ENCODE measurements around the gene AHI1. TPM values are rescaled to one million over a fixed set of nuclear protein-coding genes. Genes with fewer than 3 reads are reported as not detected.
"Not testable (repeated sequence)": the region's sequence is repeated elsewhere in the genome, so short reads cannot be mapped to it uniquely, and the experiment has no call there.

Gene AHI1
- total RNA-seq, 1 donor from 2014 or later: 9.3 TPM

- no peaks in the 10 kb centered on the region for H3K9me3 ChIP-seq (replicated peaks)
- peaks cover 5% of the 10 kb centered on the region for H3K36me3 ChIP-seq
- no peak for DNase-seq
- H3K27ac ChIP-seq (replicated peaks): no peak overlapping the region
- TF ChIP-seq, protein P1, sequence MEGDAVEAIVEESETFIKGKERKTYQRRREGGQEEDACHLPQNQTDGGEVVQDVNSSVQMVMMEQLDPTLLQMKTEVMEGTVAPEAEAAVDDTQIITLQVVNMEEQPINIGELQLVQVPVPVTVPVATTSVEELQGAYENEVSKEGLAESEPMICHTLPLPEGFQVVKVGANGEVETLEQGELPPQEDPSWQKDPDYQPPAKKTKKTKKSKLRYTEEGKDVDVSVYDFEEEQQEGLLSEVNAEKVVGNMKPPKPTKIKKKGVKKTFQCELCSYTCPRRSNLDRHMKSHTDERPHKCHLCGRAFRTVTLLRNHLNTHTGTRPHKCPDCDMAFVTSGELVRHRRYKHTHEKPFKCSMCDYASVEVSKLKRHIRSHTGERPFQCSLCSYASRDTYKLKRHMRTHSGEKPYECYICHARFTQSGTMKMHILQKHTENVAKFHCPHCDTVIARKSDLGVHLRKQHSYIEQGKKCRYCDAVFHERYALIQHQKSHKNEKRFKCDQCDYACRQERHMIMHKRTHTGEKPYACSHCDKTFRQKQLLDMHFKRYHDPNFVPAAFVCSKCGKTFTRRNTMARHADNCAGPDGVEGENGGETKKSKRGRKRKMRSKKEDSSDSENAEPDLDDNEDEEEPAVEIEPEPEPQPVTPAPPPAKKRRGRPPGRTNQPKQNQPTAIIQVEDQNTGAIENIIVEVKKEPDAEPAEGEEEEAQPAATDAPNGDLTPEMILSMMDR (IDR thresholded peaks at IDR 0.05; ENCODE audit: borderline replicate concordance): no peak
- H3K4me1 ChIP-seq: no peaks in the 10 kb centered on the region
- intact Hi-C loops (cut with micrococcal nuclease): no loop called here
- no peak overlapping the region for H3K4me3 ChIP-seq
- H3K27me3 ChIP-seq (ENCODE audit: low read depth): no peaks in the 10 kb centered on the region
These were observed 149.7 kb downstream of the AHI1 start for GRCh38 chr6:135347887-135348286.

DNA sequence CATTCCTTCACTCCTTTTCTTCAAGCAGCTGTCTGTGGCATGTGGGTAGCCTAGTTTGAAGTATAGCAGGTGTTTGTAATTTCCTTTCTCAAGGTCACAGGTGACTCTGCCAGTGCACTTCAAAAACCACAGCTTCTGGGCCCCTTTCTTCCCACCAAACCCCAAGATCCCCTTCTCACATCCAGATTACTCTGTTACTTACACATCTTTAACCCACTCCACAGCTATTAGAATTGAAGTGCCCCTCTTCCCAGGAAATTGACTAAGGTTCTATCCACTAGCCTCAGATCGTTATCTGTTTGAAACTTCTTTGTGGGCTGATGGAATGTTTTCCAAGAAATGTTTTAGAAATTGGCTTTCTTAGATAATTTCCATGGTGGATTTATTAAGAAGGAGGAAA lies 150.8 kb downstream of the AHI1 start:
- TF ChIP-seq, protein P1 (IDR thresholded peaks at IDR 0.05; ENCODE audit: borderline replicate concordance): no peak

GRCh38 chr6:135344526-135344925 lies 153.0 kb downstream of the AHI1 start:
- peaks cover 5% of the 10 kb centered on the region for H3K36me3 ChIP-seq
- no peaks in the 10 kb centered on the region for H3K27me3 ChIP-seq (ENCODE audit: low read depth)
- TF ChIP-seq, protein P1 (IDR thresholded peaks at IDR 0.05; ENCODE audit: borderline replicate concordance): no peak
- H3K9me3 ChIP-seq (replicated peaks): peaks cover 13% of the 10 kb centered on the region
- intact Hi-C loops (cut with micrococcal nuclease): no loop called here
- H3K4me3 ChIP-seq: no peak overlapping the region
- DNase-seq: no peak
- no peaks in the 10 kb centered on the region for H3K4me1 ChIP-seq
- H3K27ac ChIP-seq (replicated peaks): no peak overlapping the region

More for the DNA sequence above, 150.8 kb downstream of the AHI1 start:
- Histone ChIP-seq H3K9me3 (replicated peaks) (no peaks in the 10 kb centered on the region), H3K36me3 (peaks cover 5% of the 10 kb centered on the region), H3K4me3 (no peak overlapping the region), H3K27me3 (ENCODE audit: low read depth) (no peaks in the 10 kb centered on the region), H3K27ac (replicated peaks) (no peak overlapping the region), H3K4me1 (no peaks in the 10 kb centered on the region)
- no peak for DNase-seq
- intact Hi-C loops (cut with micrococcal nuclease): no loop called here

GRCh38 chr6:135339920-135340319 lies 157.6 kb downstream of the AHI1 start:
- intact Hi-C loops (cut with micrococcal nuclease); H3K36me3 ChIP-seq; H3K27me3 ChIP-seq (ENCODE audit: low read depth); H3K4me3 ChIP-seq; DNase-seq; H3K27ac ChIP-seq (replicated peaks); H3K4me1 ChIP-seq: not testable (repeated sequence)
- peaks cover 13% of the 10 kb centered on the region for H3K9me3 ChIP-seq (replicated peaks)

DNA sequence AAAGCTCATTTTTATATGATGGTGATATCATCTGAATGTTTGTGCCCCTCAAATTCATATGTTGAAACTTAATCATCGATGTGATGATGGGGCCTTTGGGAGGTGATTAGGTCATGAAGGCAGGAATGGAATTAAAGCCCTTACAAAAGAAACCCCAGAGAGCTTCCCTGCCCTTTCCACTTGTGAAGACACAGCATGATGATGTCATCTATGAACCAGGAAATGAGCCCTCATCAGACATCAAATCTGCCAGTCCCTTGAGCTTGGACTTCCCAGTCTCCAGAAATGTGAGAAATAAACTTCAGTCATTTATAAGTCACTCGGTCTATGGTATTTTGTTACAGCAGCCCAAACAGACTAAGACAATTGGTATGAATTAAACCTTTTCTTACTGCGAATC lies 163.4 kb downstream of the AHI1 start:
- no peak overlapping the region for H3K27ac ChIP-seq (replicated peaks)
- H3K4me1 ChIP-seq: no peaks in the 10 kb centered on the region
- TF ChIP-seq, protein P1 (IDR thresholded peaks at IDR 0.05; ENCODE audit: borderline replicate concordance): no peak
- no peak for DNase-seq
- H3K9me3 ChIP-seq (replicated peaks): peaks cover 6% of the 10 kb centered on the region
- H3K36me3 ChIP-seq: peaks cover 4% of the 10 kb centered on the region
- H3K4me3 ChIP-seq: no peak overlapping the region
- H3K27me3 ChIP-seq (ENCODE audit: low read depth): no peaks in the 10 kb centered on the region
- intact Hi-C loops (cut with micrococcal nuclease): no loop called here

GRCh38 chr6:135331002-135331401 lies 166.5 kb downstream of the AHI1 start:
- intact Hi-C loops (cut with micrococcal nuclease): no loop called here
- Histone ChIP-seq H3K27me3 (ENCODE audit: low read depth) (no peaks in the 10 kb centered on the region), H3K4me3 (no peak overlapping the region), H3K4me1 (no peaks in the 10 kb centered on the region), H3K9me3 (replicated peaks) (peaks cover 8% of the 10 kb centered on the region), H3K27ac (replicated peaks) (no peak overlapping the region), H3K36me3 (peaks cover 8% of the 10 kb centered on the region)
- DNase-seq: no peak
- TF ChIP-seq, protein P1 (IDR thresholded peaks at IDR 0.05; ENCODE audit: borderline replicate concordance): no peak

Measured in left ventricle myocardium inferior (tissue), 1 donor.